Lower lobe of right lung (tissue), 2 donors: ENCODE results near the gene MRAP. TPM values are rescaled to one million over a fixed set of nuclear protein-coding genes. Genes with fewer than 3 reads are reported as not detected.

Experiments
- ATAC-seq, 2 donors: fragments of 200-7000 bp; cut with Tn5 transposase; one replicate each; pipeline ENCODE4 v1.9.1; 2020 to 2022; ENCODE audit warnings: mild to moderate bottlenecking in 2 of 2, moderate library complexity in 2 of 2
- DNase-seq: peaks from one replicate; pipeline ENCODE4 v3.0.0-alpha.2; 2020
- H3K27ac ChIP-seq: fragments of 200-600 bp; one replicate; pipeline ENCODE4 v1.8.0; 2022
- H3K27me3 ChIP-seq: fragments of 200-600 bp; one replicate; pipeline ENCODE4 v1.8.0; 2022; ENCODE audit warnings: low read depth
- H3K36me3 ChIP-seq: fragments of 200-600 bp; one replicate; pipeline ENCODE4 v1.8.0; 2022; ENCODE audit warnings: mild to moderate bottlenecking
- H3K4me1 ChIP-seq: fragments of 200-600 bp; one replicate; pipeline ENCODE4 v1.8.0; 2022
- H3K4me3 ChIP-seq: fragments of 200-600 bp; one replicate; pipeline ENCODE4 v1.8.0; 2022; ENCODE audit warnings: mild to moderate bottlenecking
- H3K9me3 ChIP-seq: fragments of 200-600 bp; one replicate; pipeline ENCODE4 v1.8.0; 2022
- CTCF ChIP-seq: fragments of 200-600 bp; IDR thresholded peaks from one replicate; pipeline ENCODE4 v1.8.0; 2022; ENCODE audit warnings: antibody characterized with exemption, mild to moderate bottlenecking
- intact Hi-C: fragments of 100-400 bp; cut with DNase I; formaldehyde crosslinking; loops from one replicate; pipeline ENCODE4 v1.11.0; 2022
- total RNA-seq: library from RNA; stranded (reverse); fragmentation: NEBNext Ultra II Directional; extraction: Animal tissue kit (Norgen Biotek cat#: 25700); gene quantifications from one replicate; pipeline ENCODE4 v1.2.1, GENCODE V29; 2021
- donor health status: DM: no; HTN: yes; CAD: no; lungs with severe emphysema.

Gene MRAP
- total RNA-seq, 1 donor from 2014 or later, result not detected

DNA sequence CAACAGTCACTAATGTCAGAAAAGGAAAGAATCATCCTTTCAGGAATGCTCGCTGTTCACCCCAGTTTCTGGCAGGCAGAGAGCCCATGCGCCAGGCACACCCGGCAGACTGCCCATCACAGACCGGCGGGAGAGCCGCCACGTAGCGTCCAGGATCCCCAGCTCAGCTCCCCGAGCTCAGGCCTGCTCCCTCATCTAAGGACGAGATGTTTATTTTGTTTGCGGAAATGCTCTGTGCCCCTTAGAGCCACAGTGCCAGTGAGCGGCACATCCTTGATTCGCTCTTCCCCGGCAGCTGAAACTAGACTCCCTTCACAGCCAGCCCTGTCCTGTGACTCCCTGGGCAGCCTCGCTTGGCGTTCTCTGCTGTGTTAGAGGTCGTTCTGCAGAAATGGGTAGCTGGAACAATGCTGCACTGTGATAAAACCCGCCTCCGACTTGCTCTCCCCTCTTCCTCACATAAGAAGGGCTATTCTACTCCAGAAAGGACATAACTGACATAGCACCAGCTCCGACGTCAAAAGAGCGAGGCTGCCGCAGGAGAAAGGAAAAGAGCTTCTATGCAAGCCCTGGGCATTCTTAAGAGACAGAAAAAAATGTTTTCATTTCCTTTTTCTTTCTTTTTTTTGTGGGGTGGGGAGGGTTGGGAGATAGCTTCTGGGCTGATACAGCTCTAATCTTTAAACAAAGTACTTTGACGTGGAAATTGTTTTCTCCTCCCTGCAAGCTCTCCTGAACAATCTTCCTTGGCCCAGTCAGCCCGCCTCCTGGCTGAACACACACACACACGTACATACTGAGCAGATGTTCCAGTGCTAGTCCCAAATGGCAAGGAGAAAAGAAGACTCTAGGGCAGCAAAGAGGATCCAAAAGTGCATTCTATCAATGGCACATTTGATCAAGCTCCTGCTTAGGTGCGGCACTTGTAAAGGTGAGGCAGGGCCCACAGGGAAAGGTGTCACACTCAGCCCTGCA lies 37.2 kb downstream of the MRAP start:
- H3K36me3 ChIP-seq, result peaks cover 96% of the 10 kb centered on the region

DNA sequence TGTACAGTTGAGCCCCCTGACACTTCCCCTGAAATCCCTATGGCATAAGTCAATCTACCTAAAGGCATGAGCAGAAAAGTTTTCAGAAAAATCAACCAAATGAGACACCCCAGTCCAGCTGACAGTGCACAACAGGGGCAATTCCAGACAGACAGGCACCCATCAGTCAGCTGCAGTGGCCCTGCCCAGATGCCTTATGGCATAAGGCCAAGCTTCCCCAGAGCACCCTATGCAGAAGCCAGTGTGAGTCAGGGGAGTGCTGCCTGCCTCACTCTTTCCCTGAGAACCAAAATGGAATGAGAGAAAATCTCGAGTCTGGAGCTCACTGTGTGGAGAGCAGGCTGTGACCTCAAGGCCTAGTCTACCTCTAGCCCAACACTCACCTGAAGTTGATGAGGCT lies 38.1 kb downstream of the MRAP start:
- Histone ChIP-seq H3K36me3 (peaks cover 97% of the 10 kb centered on the region), H3K27ac (no peak overlapping the region), H3K9me3 (no peaks in the 10 kb centered on the region), H3K4me3 (no peak overlapping the region), H3K27me3 (no peaks in the 10 kb centered on the region), H3K4me1 (no peaks in the 10 kb centered on the region)
- TF ChIP-seq CTCF, result no peak
- ATAC-seq (no peak), DNase-seq (no peak)
- intact Hi-C loops, result no loop called here

More for the DNA sequence above, 37.2 kb downstream of the MRAP start:
- DNase-seq (no peak), ATAC-seq (no peak)
- TF ChIP-seq CTCF, result no peak
- Histone ChIP-seq H3K27ac (no peak overlapping the region), H3K27me3 (no peaks in the 10 kb centered on the region), H3K4me3 (no peak overlapping the region), H3K4me1 (no peaks in the 10 kb centered on the region), H3K9me3 (no peaks in the 10 kb centered on the region)
- intact Hi-C loops, result no loop called here

GRCh38 chr21:32337206-32337605 lies 38.6 kb downstream of the MRAP start:
- no peak overlapping the region for H3K27ac ChIP-seq
- no peak overlapping the region for H3K4me3 ChIP-seq
- DNase-seq, result no peak
- no peaks in the 10 kb centered on the region for H3K9me3 ChIP-seq
- TF ChIP-seq CTCF, result no peak
- H3K4me1 ChIP-seq, result no peaks in the 10 kb centered on the region
- peaks cover 97% of the 10 kb centered on the region for H3K36me3 ChIP-seq
- ATAC-seq, result no peak
- intact Hi-C loops, result no loop called here
- H3K27me3 ChIP-seq, result no peaks in the 10 kb centered on the region

- no peak for ATAC-seq
- no peak for DNase-seq
- TF ChIP-seq CTCF, result no peak
- Histone ChIP-seq H3K4me3 (no peak overlapping the region), H3K27ac (no peak overlapping the region), H3K27me3 (no peaks in the 10 kb centered on the region), H3K36me3 (peaks cover 99% of the 10 kb centered on the region), H3K9me3 (no peaks in the 10 kb centered on the region), H3K4me1 (no peaks in the 10 kb centered on the region)
- intact Hi-C loops, result no loop called here
These were observed 39.7 kb downstream of the MRAP start for GRCh38 chr21:32338209-32338921.

- intact Hi-C loops, result no loop called here
- Histone ChIP-seq H3K36me3 (peaks cover 99% of the 10 kb centered on the region), H3K4me1 (no peaks in the 10 kb centered on the region), H3K27me3 (no peaks in the 10 kb centered on the region), H3K27ac (no peak overlapping the region), H3K9me3 (peaks cover 4% of the 10 kb centered on the region), H3K4me3 (no peak overlapping the region)
- DNase-seq (no peak), ATAC-seq (no peak)
- no peak for TF ChIP-seq CTCF
These were observed 42.5 kb downstream of the MRAP start for GRCh38 chr21:32340863-32341848.
